Activated CD4-positive, alpha-beta T cell treated with anti-CD3 and anti-CD28 coated beads, Interleukin-2, Interleukin-6, amounts not matched to agents 100 ng/mL and 50 ng/mL, durations not matched to agents 16 hours and 8 hours (primary cell): ENCODE measurements around the gene APP.

ENCODE experiments used
- DNase-seq: peaks from one replicate; pipeline ENCODE4 v3.0.0-alpha.2; 2020

Gene APP

DNA sequence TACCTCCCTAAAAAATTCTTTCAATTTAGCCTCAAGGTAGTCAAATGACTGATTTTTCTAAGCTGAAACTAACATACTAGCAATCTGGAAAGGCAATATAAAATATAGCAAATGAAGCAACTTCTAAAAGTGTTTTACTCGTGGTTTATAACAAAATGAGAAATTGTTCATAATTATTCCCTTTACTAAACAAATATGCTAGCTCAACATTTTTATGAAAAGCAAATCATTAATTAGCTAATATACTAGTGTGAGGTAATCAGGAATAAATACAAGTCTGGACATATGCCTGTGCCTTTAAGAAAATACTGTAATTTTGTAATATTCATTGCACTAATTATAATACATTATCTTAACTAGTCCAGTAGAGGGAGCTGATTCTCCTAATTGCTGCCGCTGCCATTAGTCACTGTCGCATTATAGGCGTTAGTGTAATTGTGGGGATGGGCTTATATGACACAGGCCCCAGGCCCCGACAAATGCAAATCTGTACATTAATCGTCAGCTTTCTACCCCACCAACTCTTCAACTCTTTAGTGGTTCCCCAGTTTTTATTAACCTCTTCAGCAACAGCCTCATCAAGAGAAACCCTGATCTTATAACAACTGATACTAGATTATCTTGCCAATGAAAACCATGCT lies 274.9 kb downstream of the APP start:
- peak; percentile 35 for DNase-seq

DNA sequence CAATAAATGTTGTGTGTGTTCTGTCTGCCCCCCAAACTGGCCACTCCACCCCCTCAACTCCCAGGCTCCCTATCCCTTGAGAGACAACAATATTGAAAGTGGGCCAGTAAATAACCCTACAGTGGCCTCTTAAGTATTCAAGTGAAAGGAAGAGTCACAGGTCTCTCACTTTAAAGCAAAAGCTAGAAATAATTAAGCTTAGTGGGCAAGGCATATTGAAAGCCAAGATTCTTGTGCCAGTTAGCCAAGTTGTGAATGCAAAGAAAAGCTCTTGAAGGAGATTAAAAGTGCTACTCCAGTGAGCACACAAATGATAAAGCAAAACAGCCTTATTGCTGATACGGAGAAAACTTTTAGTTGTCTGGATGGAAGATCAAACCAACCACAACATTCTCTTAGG lies 277.4 kb downstream of the APP start:
- no peak for DNase-seq

DNA sequence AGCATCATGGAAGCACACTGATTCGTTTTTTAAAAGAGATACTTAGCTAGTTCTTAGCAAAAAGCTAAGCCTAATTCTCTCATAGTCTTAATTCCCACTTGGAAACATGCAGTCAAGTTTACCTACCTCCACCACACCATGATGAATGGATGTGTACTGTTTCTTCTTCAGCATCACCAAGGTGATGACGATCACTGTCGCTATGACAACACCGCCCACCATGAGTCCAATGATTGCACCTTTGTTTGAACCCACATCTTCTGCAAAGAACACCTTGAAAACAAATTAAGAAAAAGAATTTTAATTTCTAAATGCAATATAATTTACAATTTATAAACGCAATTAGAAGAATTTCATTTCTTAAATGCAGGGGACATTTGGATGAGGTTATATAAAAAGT lies 279.0 kb downstream of the APP start:
- no peak for DNase-seq

DNA sequence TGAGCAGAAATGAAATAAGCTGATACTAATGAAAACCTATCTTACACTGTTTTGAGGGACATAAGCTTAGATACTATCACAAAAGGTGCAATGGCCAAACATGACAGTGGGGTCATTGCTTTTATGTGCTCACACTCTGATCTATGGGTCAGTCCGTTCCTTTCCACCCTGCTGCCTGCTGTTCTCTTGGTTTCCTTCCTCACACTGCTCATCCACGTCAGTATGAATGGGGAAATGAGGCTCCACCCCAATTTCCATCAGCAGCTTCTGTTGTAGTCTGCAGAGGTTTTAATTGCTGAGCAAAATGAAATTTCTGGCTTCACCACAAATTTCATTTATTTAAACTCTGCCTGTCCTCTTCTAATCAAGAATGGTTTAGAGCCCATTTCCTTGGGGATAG lies 280.6 kb downstream of the APP start:
- no peak for DNase-seq

DNA sequence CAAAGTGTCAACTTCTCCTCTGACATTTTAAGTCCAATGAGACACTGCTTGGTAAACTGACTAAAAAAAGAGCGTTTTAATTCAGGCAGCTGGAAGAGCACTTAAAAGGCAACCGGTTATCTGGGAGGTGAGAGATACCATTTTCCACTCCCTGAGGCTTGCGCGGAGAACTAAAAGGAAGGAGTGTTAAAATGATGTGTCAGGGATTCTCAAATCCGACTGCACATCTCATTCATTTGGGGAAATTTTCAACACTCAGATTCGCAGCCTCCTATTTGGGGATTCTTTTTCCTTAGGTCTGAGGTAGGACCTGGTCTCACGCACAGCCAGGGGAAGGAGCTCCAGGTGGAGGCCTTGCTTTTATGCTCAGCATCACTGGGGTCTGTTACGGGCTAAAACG lies 281.9 kb downstream of the APP start:
- DNase-seq, result no peak

DNA sequence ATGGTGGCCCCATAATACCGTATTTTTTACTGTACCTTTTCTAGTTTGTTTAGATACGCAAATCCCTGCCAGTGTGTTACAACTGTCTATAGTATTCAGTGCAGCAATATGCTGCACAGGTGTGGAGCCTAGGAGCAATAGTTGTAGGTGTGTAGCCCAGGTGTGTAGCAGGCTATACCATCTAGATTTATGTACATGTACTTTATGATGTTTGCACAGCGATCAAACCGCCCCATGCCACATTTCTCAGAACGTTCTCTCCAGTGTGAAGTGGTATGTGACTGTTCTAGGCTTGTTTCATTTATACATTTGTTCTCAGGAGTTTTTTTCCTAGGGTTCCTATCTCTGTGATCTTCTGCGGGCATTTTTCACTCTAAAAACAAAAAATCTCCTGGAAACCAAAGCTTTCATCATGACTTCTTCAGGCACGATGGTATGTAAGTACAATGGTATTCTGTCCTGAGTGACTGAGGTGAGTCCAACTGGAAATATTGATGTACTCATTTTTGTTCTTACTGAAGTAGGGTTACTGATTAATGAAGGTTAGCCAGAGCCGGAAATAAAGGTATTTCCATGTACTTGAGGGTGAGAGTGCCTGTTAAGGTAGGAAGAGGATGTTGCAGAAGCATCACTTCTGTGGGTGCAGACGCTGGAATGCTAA lies 282.8 kb downstream of the APP start:
- no peak for DNase-seq

DNA sequence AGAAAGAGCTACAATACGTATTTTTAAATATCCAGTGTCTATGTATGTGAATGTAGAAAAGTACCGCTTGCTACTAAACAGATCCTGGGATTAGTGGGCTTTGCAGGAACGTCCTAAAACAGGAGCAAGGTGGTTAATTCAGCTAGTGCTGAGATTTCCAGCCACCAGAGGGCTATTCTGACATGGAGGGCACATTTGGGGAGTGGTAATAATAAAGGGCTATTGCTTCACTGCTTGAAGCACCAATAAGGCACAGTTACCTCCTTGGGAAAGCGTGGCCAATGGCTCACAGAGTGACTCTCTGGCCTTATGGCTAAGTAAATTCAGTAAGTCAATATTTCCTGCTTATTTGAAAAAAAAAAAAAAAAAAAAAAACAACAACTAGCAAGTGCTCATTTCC lies 283.4 kb downstream of the APP start:
- no peak for DNase-seq

DNA sequence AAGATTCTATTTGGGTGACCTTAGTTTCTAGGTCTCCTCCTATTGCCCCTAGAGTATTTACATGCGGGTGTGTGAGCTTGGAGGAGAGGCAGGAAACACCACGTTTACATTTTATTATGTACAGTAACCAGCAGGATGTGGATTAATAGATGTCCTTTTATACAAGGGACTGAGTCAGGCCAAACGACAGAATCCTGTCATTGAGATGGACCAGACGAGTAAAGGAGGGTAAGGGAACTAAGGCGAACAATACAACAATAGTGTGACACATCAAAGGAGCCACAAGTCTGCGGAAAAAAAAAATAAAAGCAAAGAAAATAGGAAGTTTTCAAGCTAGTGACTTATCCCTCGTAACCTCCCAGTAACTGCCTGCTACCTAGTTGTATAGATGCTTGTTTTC lies 284.7 kb downstream of the APP start:
- no peak for DNase-seq

DNA sequence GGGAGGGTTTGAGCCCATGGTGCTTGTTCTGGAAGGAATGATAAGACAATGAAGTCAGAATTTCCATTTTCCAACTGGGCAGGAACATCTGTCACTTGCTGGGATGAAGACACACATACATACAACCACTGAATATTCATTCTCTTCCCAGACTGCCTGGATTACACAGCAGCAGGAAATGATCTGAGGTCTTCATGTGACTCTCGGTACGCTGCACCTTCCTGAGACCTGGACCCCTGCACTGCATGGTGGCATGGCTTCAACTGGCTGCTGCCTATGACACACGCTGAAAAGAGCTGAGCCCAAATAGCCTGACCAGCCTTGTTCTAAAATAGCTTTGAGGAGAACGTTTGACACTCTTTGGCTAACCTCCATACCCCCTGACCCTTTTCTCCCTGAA lies 285.2 kb downstream of the APP start:
- no peak for DNase-seq

DNA sequence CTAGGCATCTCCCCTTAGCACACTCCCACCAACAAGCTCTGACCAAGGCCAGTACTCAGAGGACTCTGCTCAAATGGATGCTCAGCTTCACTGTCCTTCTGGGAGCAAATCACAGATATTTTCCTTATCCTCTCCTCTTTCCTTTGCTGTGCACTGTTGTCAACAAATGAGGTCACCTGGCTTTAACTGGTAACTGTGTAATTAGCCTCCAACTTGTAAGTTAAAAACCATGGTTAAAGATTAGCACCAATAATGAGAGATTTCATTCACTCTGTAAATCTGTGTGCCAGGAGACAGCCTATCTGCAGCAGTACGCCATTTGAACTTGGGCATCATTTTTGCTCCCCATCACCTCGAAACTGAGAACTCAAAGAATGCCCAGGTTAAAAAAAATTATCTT lies 286.3 kb downstream of the APP start:
- DNase-seq, result no peak

DNA sequence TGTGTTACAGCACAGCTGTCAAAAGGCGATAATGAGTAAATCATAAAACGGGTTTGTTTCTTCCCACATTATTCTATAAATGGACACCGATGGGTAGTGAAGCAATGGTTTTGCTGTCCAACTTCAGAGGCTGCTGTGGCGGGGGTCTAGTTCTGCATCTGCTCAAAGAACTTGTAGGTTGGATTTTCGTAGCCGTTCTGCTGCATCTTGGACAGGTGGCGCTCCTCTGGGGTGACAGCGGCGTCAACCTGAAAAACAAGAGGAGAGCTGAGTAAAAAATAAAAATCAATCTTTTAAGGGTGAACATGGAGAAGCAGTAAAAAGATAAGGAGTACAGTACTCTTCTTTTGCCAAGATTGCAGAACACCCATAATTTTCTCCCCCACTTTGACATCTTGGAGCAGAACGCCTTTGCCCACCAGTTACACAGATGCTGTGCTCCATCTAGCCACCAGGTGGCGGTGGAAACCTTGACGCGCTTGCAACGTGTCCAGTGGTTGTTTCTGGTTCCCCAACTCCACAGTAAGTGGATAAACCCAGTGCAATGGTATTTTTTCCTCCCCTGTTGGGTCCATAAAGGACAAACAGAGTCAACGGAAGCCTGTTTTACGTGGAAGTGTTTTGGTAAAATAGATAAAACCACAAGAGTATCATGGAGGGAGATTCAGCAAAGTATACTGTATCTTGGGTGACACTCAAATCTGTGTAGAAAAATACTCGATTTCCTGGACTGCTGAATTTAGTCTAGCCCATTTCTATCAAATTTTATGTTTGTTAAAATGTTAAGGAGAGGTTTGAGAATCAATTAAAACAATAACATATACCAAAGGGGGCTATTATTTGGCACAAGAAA lies 288.8 kb downstream of the APP start:
- DNase-seq, result peak; percentile 69

DNA sequence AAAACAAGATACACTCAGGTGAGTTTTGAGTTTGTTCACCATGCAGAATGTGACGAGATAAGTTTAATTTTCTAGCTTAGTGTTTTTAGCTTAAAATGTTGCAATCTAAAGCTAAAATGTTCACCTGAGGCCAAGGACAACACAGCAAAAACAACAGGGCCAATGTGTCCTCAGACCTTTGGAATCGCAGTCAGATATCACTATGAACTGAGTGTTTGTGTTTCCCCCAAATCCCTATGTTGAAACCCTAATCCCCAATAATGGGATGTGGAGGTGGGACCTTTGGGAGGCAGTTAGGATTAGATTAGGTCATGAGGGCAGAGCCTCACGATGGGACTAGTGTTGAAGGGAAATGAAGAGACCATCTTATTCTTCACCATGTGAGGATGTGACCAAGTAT lies 291.4 kb downstream of the APP start:
- no peak for DNase-seq

DNA sequence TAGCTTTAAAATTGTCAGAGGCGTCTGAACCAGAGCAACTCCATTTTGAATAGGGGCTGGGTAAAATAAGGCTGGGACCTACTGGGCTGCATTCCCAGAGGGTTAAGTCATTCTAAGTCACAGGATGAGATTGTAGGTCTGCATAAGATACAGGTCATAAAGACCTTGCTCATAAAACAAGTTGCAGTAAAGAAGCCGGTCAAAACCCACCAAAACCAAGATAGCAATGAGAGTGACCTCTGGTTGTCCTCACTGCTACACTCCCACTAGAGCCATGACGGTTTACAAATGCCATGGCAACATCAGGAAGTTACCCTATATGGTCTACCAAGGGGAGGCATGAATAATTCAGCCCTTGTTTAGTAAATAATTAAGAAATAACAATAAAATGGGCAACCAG lies 292.2 kb downstream of the APP start:
- no peak for DNase-seq

DNA sequence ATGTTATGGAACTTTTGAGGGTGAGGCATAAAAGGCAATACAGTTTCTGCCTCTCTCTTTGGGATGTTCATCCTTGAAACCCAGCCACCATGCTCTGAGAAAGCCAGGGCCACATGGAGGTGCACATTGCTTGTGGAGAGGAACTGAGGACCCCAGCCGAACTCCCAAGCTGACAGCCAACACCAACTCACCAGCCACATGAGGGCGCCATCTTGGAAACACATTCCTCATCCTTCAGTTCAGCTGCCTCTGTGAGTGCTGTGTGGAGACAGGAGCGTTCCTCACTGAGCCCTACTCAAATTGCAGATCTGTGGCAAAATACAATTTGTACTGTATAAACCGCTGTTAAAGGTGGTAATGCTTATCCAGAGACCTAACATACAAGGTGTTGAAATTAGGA lies 298.3 kb downstream of the APP start:
- no peak for DNase-seq

DNA sequence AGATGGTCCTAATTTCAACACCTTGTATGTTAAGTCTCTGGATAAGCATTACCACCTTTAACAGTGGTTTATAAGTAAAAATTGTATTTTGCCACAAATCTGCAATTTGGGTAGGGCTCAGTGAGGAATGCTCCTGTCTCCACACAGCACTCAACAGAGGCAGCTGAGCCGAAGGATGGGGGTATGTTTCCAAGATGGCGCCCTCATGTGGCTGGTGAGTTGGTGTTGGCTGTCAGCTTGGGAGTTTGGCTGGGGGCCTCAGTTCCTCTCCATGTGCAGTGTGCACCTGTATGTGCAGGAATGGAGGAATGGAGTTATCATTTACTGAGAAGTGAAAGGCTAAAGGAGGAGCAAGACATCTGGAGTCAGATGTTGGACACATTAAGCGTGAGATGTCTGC lies 299.0 kb downstream of the APP start:
- no peak for DNase-seq

DNA sequence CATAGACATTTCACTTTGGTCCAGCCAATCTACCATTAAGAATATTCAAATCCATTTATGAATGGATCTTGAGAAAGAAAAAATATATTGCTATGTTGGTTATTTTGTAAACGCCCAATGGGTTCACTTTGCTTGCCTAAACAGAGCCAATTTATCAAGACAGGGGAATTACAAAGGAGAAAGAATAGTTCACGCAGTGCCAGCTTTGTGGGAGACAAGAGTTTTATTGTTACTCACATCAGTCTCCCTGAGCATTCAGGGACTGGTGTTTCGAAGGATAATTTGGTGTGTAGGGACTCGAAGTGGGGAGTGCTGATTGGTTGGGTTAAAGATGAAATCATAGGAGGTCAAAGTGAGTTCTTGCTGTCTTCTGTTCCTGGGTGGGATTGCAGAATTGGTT lies 300.5 kb downstream of the APP start:
- no peak for DNase-seq

DNA sequence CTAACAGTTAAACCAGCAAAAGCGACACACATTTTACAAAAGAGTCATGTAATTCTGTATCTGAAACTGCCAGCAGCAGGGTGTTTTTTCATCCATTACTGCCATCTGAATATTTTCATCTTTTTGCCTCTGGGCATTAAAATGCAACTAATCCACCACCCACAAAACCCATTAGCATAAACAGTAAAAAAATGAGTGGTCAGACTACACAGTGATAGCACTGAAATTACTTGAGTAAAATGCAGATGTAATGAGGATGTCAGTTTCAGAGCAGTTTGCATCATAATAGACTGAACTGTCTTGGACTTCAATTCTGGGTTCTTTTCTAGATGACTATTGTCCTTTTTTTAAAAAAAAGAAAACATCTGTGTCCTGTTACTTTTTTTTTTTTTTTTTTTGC lies 303.5 kb downstream of the APP start:
- no peak for DNase-seq

DNA sequence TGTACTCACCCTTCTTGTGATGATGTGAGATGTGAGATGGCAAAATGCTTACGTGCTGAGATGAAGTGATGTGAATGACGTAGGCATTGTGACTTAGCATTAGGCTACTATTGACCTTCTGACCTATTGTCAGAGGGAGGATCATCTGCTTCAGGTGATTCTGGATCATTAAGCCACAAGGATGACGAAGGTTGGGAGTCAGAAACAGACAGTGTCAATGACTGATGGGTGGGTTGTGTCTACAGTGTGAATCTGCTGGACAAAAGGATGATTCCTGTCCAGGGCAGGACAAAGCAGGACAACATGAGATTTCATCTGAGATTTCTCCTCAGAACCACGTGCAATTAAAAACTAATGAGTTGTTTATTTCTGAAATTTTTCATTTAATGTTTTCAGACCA lies 306.8 kb downstream of the APP start:
- no peak for DNase-seq

DNA sequence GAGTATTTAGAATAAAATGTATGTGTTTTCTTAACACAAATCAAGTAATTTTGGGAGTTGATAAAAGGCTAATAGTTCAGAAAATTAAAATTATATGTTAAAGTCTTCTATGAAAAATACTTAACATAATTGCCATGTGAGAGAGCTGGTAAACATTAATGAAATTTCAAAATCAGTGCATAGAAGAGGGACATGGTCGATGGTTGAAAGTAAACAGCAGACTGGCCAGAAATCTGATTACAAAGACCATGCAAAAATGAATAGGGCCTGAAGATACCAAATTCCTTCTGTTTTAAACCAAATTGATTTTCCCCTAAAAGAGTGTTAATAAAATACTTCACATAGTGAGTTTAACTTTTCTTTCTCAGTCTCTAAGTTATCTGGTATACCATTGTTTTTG lies 307.5 kb downstream of the APP start:
- no peak for DNase-seq

DNA sequence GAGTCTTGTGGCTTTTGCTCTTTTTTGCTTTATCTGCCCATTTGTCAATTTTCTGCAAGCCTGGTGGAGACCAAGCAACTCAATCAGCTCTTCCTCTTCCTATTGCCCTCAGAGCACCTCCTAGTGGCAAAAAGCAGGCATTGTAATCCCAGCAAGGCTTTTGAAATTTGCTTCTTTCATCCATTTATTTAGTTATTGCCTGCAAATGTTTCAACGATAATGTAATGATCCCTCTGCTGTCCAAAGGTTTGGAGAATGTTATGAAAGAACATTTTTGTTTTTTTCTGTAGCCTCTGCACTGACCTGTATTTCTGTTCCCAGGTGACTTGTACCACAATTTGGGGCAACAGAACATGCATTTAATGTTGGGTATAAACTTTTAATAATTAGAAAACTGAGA lies 308.0 kb downstream of the APP start:
- DNase-seq, result peak; percentile 52

DNA sequence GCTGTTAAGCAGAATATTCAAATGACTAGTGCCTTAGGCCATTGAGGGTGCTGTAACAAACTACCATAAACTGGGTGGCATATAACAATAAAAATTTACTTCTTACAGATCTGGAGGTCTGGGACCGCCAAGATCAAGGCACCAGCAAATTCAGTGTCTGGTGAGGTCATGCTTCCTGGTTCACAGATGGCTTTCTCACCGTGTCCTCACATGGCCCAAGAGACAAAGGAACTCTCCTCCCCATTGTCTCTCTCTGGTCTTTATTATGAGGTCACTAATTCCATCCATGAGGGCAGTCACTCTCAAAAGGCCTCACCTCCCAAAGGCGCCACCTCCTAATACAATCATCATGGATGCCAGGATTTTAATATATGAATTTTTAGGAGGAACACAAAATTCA lies 308.5 kb downstream of the APP start:
- no peak for DNase-seq

DNA sequence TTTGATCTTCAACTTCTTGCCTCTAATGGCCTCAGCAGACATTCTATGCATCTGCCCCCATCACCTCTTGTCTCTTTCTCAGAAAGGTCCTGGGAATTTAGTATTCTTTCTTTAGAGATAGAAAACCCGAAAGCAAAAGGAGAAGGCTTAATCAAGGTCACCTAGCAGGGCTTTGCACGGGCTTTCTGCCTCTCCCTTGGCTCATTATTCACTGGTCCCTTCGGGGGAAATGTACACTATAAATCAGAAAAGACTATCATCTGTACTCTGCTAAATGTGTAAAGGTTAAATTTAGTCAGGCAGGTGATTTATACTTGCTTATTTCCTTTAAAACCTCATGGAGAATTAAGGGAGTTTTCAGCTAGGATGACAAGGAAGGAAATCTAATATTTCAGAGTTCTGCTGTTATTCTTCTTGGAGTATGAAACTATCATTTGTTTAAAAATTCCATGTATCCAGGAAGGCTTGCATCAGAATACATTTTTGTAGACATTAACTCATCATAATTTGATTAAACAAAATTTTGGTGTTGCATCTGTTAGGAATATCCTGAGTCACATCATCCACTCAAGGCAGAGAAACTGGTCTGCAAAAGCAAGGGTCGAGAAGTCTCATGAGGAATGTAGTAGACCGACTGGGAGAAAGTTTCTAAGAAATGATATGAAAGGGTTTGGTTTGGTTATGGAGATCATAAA lies 311.2 kb downstream of the APP start:
- no peak for DNase-seq

DNA sequence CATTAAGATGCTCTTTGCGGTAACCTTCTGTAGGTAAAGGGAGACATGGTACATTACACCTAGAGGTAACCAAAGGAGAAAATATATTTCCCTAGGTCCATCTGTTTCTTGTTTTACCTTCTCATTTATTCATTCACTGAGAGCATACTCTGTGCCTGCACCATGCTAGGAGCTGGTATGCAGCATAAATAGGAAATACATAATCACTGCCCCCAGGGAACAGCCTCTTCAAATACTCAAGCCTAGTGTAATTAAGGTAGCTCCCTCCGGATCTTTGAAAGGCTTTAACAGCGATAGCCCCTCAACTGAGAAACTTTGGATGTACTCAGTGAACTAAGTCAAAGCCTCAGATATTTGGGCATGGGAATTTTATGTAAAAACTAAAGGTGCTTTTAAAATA lies 312.2 kb downstream of the APP start:
- DNase-seq, result no peak
